ENCODE data around the gene STK32B. TPM values are rescaled to one million over a fixed set of nuclear protein-coding genes. Genes with fewer than 3 reads are reported as not detected.
A peak's percentile ranks its signal among the peaks of the same experiment; 100 is the strongest.

Gene STK32B
- total and polyA plus RNA-seq, 2 donors (not counting 3 experiments of a cell fraction or from before 2014, with no cell fraction given) = 5.6 to 7.8 TPM

GRCh38 chr4:5460106-5460801 is 409.0 kb downstream of the STK32B start:
- no peak for FAIRE-seq
- POLR2A ChIA-PET = no interaction called here
- no peak overlapping the region for H2AFZ ChIP-seq (ENCODE audit: low read depth, low read length)
- no peaks in the 10 kb centered on the region for H3K27me3 ChIP-seq (ENCODE audit: control insufficient read depth in 2 of 2, insufficient read depth in 2 of 2, low read length in 2 of 2)
- H3K4me3 ChIP-seq (replicated peaks in 1 of 3; ENCODE audit: insufficient read depth in 1 of 3, low read depth in 1 of 3, low read length in 3 of 3) = no peak overlapping the region
- intact Hi-C loops (cut with micrococcal nuclease) (loop anchor here (1.0 kb wide), 3 partner anchors 330 to 465 kb away; partner anchors contain the start of gene STK32B), dilution Hi-C loops (cut with MboI; ENCODE audit: extremely low pct_ligation_motif_present, low sequenced_read_pairs) (no loop called here)
- H3K36me3 ChIP-seq (ENCODE audit: control insufficient read depth in 2 of 2, extremely low read depth in 1 of 2, insufficient read depth in 2 of 2, low read length in 2 of 2) = no peaks in the 10 kb centered on the region
- no peaks in the 10 kb centered on the region for H4K20me1 ChIP-seq (replicated peaks; ENCODE audit: control insufficient read depth, extremely low read depth, insufficient read depth, low read length)
- H3K9me3 ChIP-seq (replicated peaks; ENCODE audit: control insufficient read depth, insufficient read depth, low read length) = no peaks in the 10 kb centered on the region
- H3K9ac ChIP-seq (replicated peaks; ENCODE audit: extremely low read depth, insufficient read depth, low read length) = no peak overlapping the region
- H3K79me2 ChIP-seq (ENCODE audit: control insufficient read depth, insufficient read depth, low read length) = no peaks in the 10 kb centered on the region
- H3K27ac ChIP-seq (ENCODE audit: insufficient read depth, low read depth, low read length) = no peak overlapping the region
- no peaks in the 10 kb centered on the region for H3K9me1 ChIP-seq (replicated peaks; ENCODE audit: control insufficient read depth, extremely low read depth, insufficient read depth, low read length)
- DNase-seq (ENCODE audit: low read depth, low spot score) = peak; percentile 7
- BruUV-seq (replicated peaks) = no TSS peak
- TF ChIP-seq CTCF (IDR thresholded peaks at IDR 0.05; ENCODE audit: extremely low read depth in 1 of 2, insufficient read depth in 1 of 2, low read depth in 1 of 2, low read length in 2 of 2) = peak; percentile 36 to 64
- no peak for TF ChIP-seq POLR2A (IDR thresholded peaks at IDR 0.05; ENCODE audit: low read depth, low read length)
- CTCF ChIA-PET = interaction anchor here (0.6 to 3.8 kb wide), 18 partner anchors 10 to 474 kb away, joined by 3 to 65 read pairs (median 4); partner anchors contain the start of gene STK32B
- H3K4me2 ChIP-seq (ENCODE audit: insufficient read depth, low read length) = no peak overlapping the region
- H3K4me1 ChIP-seq (ENCODE audit: control insufficient read depth, extremely low read depth, insufficient read depth, low read length) = no peaks in the 10 kb centered on the region

GRCh38 chr4:5461477-5461876 is 410.2 kb downstream of the STK32B start:
- H3K79me2 ChIP-seq (ENCODE audit: control insufficient read depth, insufficient read depth, low read length) = no peaks in the 10 kb centered on the region
- intact Hi-C loops (cut with micrococcal nuclease) = no loop called here
- H4K20me1 ChIP-seq (replicated peaks; ENCODE audit: control insufficient read depth, extremely low read depth, insufficient read depth, low read length) = no peaks in the 10 kb centered on the region
- DNase-seq (ENCODE audit: low read depth, low spot score) (no peak), FAIRE-seq (no peak)
- ChIA-PET POLR2A (no interaction called here), CTCF (interaction anchor here (3.7 to 3.8 kb wide), 2 partner anchors 62 to 410 kb away, joined by 40 to 65 read pairs; partner anchors contain the start of gene STK32B)
- TF ChIP-seq MYC (IDR thresholded peaks at IDR 0.05; ENCODE audit: low read depth, low read length) (no peak), CTCF (IDR thresholded peaks at IDR 0.05; ENCODE audit: extremely low read depth in 1 of 2, insufficient read depth in 1 of 2, low read depth in 1 of 2, low read length in 2 of 2) (no peak), GATA2 (IDR thresholded peaks at IDR 0.05; ENCODE audit: insufficient read depth, insufficient read length, low read depth, low read length) (no peak), POLR2A (IDR thresholded peaks at IDR 0.05; ENCODE audit: low read depth, low read length) (no peak), POLR2AphosphoS5 (IDR thresholded peaks at IDR 0.05; ENCODE audit: insufficient read depth, low read depth, low read length) (no peak), FOS (IDR thresholded peaks at IDR 0.05; ENCODE audit: borderline replicate concordance, insufficient read depth, low read length) (no peak), EZH2 (IDR thresholded peaks at IDR 0.05; ENCODE audit: borderline replicate concordance, low read depth, low read length, severe bottlenecking) (no peak), MAX (IDR thresholded peaks at IDR 0.05; ENCODE audit: insufficient read depth, insufficient read length) (no peak), JUN (IDR thresholded peaks at IDR 0.05; ENCODE audit: borderline replicate concordance, insufficient read depth, insufficient read length, low read depth) (no peak)
- no peaks in the 10 kb centered on the region for H3K4me1 ChIP-seq (ENCODE audit: control insufficient read depth, extremely low read depth, insufficient read depth, low read length)
- no peak overlapping the region for H3K4me3 ChIP-seq (replicated peaks in 1 of 3; ENCODE audit: insufficient read depth in 1 of 3, low read depth in 1 of 3, low read length in 3 of 3)
- BruUV-seq (replicated peaks) = no TSS peak
- H3K27ac ChIP-seq (ENCODE audit: insufficient read depth, low read depth, low read length) = no peak overlapping the region
- no peaks in the 10 kb centered on the region for H3K9me1 ChIP-seq (replicated peaks; ENCODE audit: control insufficient read depth, extremely low read depth, insufficient read depth, low read length)
- no peaks in the 10 kb centered on the region for H3K27me3 ChIP-seq (ENCODE audit: control insufficient read depth in 2 of 2, insufficient read depth in 2 of 2, low read length in 2 of 2)
- H3K9ac ChIP-seq (replicated peaks; ENCODE audit: extremely low read depth, insufficient read depth, low read length) = no peak overlapping the region
- no peak overlapping the region for H3K4me2 ChIP-seq (ENCODE audit: insufficient read depth, low read length)
- H2AFZ ChIP-seq (ENCODE audit: low read depth, low read length) = no peak overlapping the region
- dilution Hi-C loops (cut with MboI; ENCODE audit: extremely low pct_ligation_motif_present, low sequenced_read_pairs) = no loop called here
- no peaks in the 10 kb centered on the region for H3K9me3 ChIP-seq (replicated peaks; ENCODE audit: control insufficient read depth, insufficient read depth, low read length)
- H3K36me3 ChIP-seq (ENCODE audit: control insufficient read depth in 2 of 2, extremely low read depth in 1 of 2, insufficient read depth in 2 of 2, low read length in 2 of 2) = no peaks in the 10 kb centered on the region

All from endothelial cell of umbilical vein (primary cell).